T-helper 1 cell treated with Interleukin-12 subunit alpha and Interleukin-12 subunit beta and Interleukin-4 antibody, amounts not matched to agents 30 ng/mL and 1 ng/mL, for 36 hours (primary cell): Measurements from ENCODE around the gene SLCO6A1. TPM values are rescaled to one million over a fixed set of nuclear protein-coding genes. Genes with fewer than 3 reads are reported as not detected.

ENCODE experiments used
- intact Hi-C: fragments of 100-400 bp; cut with micrococcal nuclease; formaldehyde crosslinking; loops from one replicate; pipeline ENCODE4 v1.15.1; 2024
- total RNA-seq: library from RNA; stranded (reverse); gene quantifications from 2 replicates; pipeline ENCODE4 v1.2.3, GENCODE V29; 2022

SLCO6A1 gene
- total RNA-seq, 1 donor from 2014 or later = not detected

- intact Hi-C loops = no loop called here
Observed at GRCh38 chr5:102481054-102481715, 17.6 kb downstream of the SLCO6A1 start.

GRCh38 chr5:102453716-102454115 is 45.1 kb downstream of the SLCO6A1 start:
- intact Hi-C loops = no loop called here

GRCh38 chr5:102451082-102451481 is 47.7 kb downstream of the SLCO6A1 start:
- intact Hi-C loops = no loop called here

- intact Hi-C loops = no loop called here
Observed at GRCh38 chr5:102450313-102450990, 48.3 kb downstream of the SLCO6A1 start.

GRCh38 chr5:102433473-102433872 is 65.3 kb downstream of the SLCO6A1 start:
- intact Hi-C loops = no loop called here

GRCh38 chr5:102421647-102422046 is 77.2 kb downstream of the SLCO6A1 start:
- intact Hi-C loops = no loop called here

- intact Hi-C loops = no loop called here
Observed at GRCh38 chr5:102418531-102418930, 80.3 kb downstream of the SLCO6A1 start.

GRCh38 chr5:102414448-102414847 is 84.4 kb downstream of the SLCO6A1 start:
- intact Hi-C loops = no loop called here

- intact Hi-C loops = no loop called here
Observed at GRCh38 chr5:102388235-102388634, 110.6 kb downstream of the SLCO6A1 start.

GRCh38 chr5:102385365-102385764 is 113.4 kb downstream of the SLCO6A1 start:
- intact Hi-C loops = no loop called here

GRCh38 chr5:102380174-102380573 is 118.6 kb downstream of the SLCO6A1 start:
- intact Hi-C loops = no loop called here

- intact Hi-C loops = loop anchor here (5.0 kb wide), 1 partner anchor 51 kb away; no protein-coding TSS in a partner anchor
Observed at GRCh38 chr5:102375876-102376275, 122.9 kb downstream of the SLCO6A1 start.

- intact Hi-C loops = loop anchor here (5.0 kb wide), 1 partner anchor 52 kb away; no protein-coding TSS in a partner anchor
Observed at GRCh38 chr5:102375272-102375671, 123.5 kb downstream of the SLCO6A1 start.

- intact Hi-C loops = no loop called here
Observed at GRCh38 chr5:102368392-102368791, 130.4 kb downstream of the SLCO6A1 start.

- intact Hi-C loops = no loop called here
Observed at GRCh38 chr5:102341681-102342288, 157.0 kb downstream of the SLCO6A1 start.

- intact Hi-C loops = no loop called here
Observed at GRCh38 chr5:102324714-102325113, 174.1 kb downstream of the SLCO6A1 start.

Other genes with a start within 250 kb of the SLCO6A1 start
- gene SLCO4C1, start 202.7 kb downstream of the SLCO6A1 start, total RNA-seq = 0.91 and 0.95 TPM in 2 replicates